WERI-Rb-1 (cell line): ENCODE measurements around the gene ANO3.

Source experiments
- DNase-seq: peaks from one replicate; pipeline ENCODE4 v3.0.0-alpha.2; 2020
- H3K27ac ChIP-seq: fragments of 250-450 bp; sonication (Bioruptor Pico); 2 replicates; pipeline ENCODE4 v1.5.1; 2020; ENCODE audit warnings: mild to moderate bottlenecking, moderate library complexity
- H3K27me3 ChIP-seq: fragments of 250-450 bp; sonication (Bioruptor Pico); 2 replicates; pipeline ENCODE4 v1.5.1; 2021; ENCODE audit warnings: mild to moderate bottlenecking, low read depth, moderate library complexity; ENCODE audit not compliant: insufficient read depth, severe bottlenecking
- H3K36me3 ChIP-seq: fragments of 250-450 bp; sonication (Bioruptor Pico); 2 replicates; pipeline ENCODE4 v1.5.1; 2020; ENCODE audit warnings: mild to moderate bottlenecking, moderate library complexity
- H3K4me3 ChIP-seq: 2 replicates; pipeline ENCODE4 v1.5.1; 2011; ENCODE audit warnings: low read depth, mild to moderate bottlenecking, control low read depth, low read length
- H3K9me3 ChIP-seq: fragments of 250-450 bp; sonication (Bioruptor Pico); 2 replicates; pipeline ENCODE4 v1.5.1; 2021; ENCODE audit warnings: mild to moderate bottlenecking, moderate library complexity; ENCODE audit not compliant: severe bottlenecking
- TF ChIP-seq, protein P1 (sequence below): IDR thresholded peaks from 2 replicates; pipeline ENCODE4 v1.5.1; 2011; ENCODE audit warnings: low read depth, mild to moderate bottlenecking, control low read depth, inconsistent platforms, low read length

The ANO3 gene

DNA sequence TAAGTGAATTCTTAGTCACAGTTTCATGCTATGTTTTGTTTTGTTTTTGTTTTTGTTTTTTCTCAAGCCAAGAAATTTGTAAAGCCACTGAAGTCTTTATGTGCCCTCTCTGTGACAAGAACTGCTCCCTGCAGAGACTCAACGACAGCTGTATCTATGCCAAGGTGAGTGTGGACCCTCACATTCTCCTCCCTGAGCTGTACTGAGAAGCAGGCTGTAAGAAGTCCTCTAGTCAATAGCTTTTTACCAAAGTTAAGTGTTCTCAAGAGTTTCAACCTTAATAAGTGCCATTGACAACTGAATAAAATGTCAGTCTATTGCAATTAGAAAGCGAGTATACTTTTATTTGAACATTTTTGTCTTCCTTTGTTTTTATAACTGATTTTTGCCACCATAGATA is 221.3 kb downstream of the ANO3 start:
- Histone ChIP-seq H3K9me3 (no peaks in the 10 kb centered on the region), H3K27ac (no peak overlapping the region), H3K4me3 (no peak overlapping the region), H3K36me3 (no peaks in the 10 kb centered on the region), H3K27me3 (no peaks in the 10 kb centered on the region)
- DNase-seq = no peak
- TF ChIP-seq, protein P1, sequence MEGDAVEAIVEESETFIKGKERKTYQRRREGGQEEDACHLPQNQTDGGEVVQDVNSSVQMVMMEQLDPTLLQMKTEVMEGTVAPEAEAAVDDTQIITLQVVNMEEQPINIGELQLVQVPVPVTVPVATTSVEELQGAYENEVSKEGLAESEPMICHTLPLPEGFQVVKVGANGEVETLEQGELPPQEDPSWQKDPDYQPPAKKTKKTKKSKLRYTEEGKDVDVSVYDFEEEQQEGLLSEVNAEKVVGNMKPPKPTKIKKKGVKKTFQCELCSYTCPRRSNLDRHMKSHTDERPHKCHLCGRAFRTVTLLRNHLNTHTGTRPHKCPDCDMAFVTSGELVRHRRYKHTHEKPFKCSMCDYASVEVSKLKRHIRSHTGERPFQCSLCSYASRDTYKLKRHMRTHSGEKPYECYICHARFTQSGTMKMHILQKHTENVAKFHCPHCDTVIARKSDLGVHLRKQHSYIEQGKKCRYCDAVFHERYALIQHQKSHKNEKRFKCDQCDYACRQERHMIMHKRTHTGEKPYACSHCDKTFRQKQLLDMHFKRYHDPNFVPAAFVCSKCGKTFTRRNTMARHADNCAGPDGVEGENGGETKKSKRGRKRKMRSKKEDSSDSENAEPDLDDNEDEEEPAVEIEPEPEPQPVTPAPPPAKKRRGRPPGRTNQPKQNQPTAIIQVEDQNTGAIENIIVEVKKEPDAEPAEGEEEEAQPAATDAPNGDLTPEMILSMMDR = no peak

DNA sequence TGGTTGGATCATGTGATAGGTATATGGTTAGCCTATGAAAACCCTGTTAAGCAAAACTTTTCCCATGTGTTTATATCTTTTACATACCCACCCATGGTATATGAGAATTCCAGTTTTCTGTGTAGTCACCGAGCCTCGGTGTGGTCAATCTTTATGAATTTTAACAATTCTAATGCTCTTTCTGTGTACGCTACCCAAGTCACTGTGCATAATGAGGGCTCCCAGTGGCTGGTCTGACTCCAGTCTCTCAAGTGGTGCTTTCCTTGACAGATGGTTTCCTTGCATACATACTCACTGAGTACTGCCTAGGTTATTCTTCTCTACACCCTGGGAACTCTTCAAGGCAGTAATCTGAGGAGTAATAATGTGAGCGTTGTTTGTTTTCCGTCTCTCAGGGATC is 222.5 kb downstream of the ANO3 start:
- Histone ChIP-seq H3K36me3 (no peaks in the 10 kb centered on the region), H3K9me3 (no peaks in the 10 kb centered on the region), H3K27me3 (no peaks in the 10 kb centered on the region), H3K4me3 (no peak overlapping the region), H3K27ac (no peak overlapping the region)
- TF ChIP-seq, protein P1 = no peak
- DNase-seq = no peak

DNA sequence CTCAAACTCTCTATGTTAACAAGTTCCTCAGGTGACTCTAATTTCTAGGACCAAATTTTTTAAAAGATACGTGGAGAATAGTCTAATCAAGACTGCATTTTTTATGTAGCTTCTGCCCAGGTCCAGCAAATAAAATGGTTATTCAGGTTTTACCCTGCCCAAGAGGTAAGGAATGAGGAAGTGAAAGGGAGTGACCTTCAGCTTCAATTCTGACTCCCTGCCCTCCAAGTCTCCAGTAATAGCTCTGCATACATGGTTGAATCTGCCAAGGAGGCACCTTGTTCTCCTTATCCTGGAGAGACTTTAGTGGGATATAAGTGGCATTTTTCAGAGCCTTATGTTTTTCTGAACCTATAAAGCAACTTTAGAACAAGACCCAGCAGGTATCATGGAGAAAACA is 224.7 kb downstream of the ANO3 start:
- TF ChIP-seq, protein P1 = no peak
- Histone ChIP-seq H3K27ac (no peak overlapping the region), H3K36me3 (no peaks in the 10 kb centered on the region), H3K4me3 (no peak overlapping the region), H3K9me3 (no peaks in the 10 kb centered on the region), H3K27me3 (no peaks in the 10 kb centered on the region)
- no peak for DNase-seq

DNA sequence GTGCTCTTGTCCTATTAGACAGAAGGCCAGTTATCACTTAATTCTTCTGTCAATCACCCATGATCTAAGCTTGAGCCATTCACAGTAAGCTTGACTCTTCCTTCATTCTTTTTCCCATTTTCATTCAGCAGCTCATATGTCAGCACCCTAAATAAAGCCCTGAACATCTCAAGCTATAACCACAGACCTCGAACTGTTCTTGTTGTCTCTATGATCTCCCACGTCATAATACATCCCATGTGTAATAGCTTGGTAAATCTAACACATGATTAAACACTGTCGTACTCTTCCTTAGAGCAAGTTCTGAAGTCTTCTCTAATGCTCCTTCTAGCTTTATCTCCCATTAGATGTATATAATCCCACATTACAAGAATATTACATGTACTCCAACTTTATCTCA is 225.7 kb downstream of the ANO3 start:
- DNase-seq = no peak
- TF ChIP-seq, protein P1 = no peak
- Histone ChIP-seq H3K27ac (no peak overlapping the region), H3K4me3 (no peak overlapping the region), H3K9me3 (no peaks in the 10 kb centered on the region), H3K27me3 (no peaks in the 10 kb centered on the region), H3K36me3 (no peaks in the 10 kb centered on the region)

DNA sequence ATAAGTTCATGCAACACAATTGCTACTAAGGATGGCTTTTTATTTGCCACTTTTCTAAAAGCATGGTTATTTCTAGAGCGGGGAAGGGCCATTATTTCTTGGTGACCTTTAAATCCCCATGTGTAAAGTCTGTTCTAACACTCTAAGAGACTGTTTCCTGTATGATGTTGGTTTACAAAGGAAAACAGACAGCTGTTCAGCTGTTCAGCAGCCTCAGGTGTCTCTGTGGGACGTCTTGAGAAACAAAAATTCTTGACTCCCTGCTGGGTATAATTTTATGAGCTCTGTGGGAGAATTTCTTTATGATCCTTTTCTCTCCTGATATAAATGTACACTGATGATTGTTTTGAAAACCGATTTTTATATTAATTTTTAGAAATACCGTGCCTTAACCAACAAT is 226.3 kb downstream of the ANO3 start:
- no peaks in the 10 kb centered on the region for H3K27me3 ChIP-seq
- no peaks in the 10 kb centered on the region for H3K9me3 ChIP-seq
- H3K36me3 ChIP-seq = no peaks in the 10 kb centered on the region
- no peak overlapping the region for H3K27ac ChIP-seq
- TF ChIP-seq, protein P1 = no peak
- H3K4me3 ChIP-seq = no peak overlapping the region
- DNase-seq = no peak

DNA sequence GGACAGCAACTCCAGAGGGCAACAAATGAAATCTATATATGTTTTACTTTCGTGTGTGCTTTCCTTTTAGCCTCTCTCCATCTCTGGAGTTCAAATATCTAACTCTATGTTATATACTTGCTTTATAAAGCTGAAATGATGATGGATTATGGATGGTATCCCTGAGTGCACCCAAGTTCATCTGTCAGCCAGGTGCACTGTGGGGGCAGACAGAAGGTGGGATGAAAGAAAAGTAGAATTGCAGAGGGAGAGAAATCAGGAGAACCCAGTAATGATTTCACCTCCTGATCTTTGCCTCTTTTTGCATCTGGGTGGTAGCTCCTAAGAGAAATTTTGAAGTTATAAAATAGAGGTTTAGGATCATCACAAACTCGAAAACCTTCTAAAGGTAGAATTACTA is 237.7 kb downstream of the ANO3 start:
- DNase-seq = no peak
- Histone ChIP-seq H3K4me3 (no peak overlapping the region), H3K9me3 (no peaks in the 10 kb centered on the region), H3K27ac (no peak overlapping the region), H3K27me3 (no peaks in the 10 kb centered on the region), H3K36me3 (no peaks in the 10 kb centered on the region)
- TF ChIP-seq, protein P1 = no peak
